ENCODE measurements around the gene TAF6L. TPM values are rescaled to one million over a fixed set of nuclear protein-coding genes. Genes with fewer than 3 reads are reported as not detected.
A peak's percentile ranks its signal among the peaks of the same experiment; 100 is the strongest.

Gene TAF6L
- total and polyA plus RNA-seq, 9 of the 15 experiments (the other 6 are each of a cell fraction or from before 2014, with no cell fraction given), result 0.04 to 45.5 (median 20.8) TPM

GRCh38 chr11:62791501-62792201 is 20.5 kb downstream of the TAF6L start, which contains the start of gene TMEM223 (continued):
- peak in 1 of 3 experiments; percentile 16; a peak in 2 of 6 replicates for TF ChIP-seq CTCF (IDR thresholded peaks at IDR 0.05 in 2 of 3, conservative IDR thresholded peaks at IDR 0.05 in 1 of 3; ENCODE audit: insufficient read depth in 2 of 3, low read depth in 1 of 3, low read length in 3 of 3)
- TF ChIP-seq ZBTB7A (IDR thresholded peaks at IDR 0.05; ENCODE audit: borderline replicate concordance, control insufficient read depth, low read depth, low read length), result peak; percentile 50; the same call in 1 of the 2 replicates
- 0 out of 2 replicates have a peak, but pooled peaks have one; percentile 38 for TF ChIP-seq PHB (CRISPR knock-in tag; IDR thresholded peaks at IDR 0.05)
- peak; percentile 66 for TF ChIP-seq MXD1 (CRISPR knock-in tag; IDR thresholded peaks at IDR 0.05; ENCODE audit: borderline replicate concordance, poor library complexity, severe bottlenecking)
- peak; percentile 95 for TF ChIP-seq KDM5B (IDR thresholded peaks at IDR 0.05; ENCODE audit: insufficient replicate concordance, low read depth, low read length)
- TF ChIP-seq CBFA2T3 (IDR thresholded peaks at IDR 0.05), result no peak
- 0 out of 4 replicates have a peak, but pooled peaks of 1 of the 2 experiments have one; percentile 32 for TF ChIP-seq NONO (IDR thresholded peaks at IDR 0.05; ENCODE audit: low read depth in 2 of 2, low read length in 1 of 2)
- no peak for TF ChIP-seq ZBTB5 (IDR thresholded peaks at IDR 0.05)
- no peak for TF ChIP-seq CREB3 (tag; conservative IDR thresholded peaks at IDR 0.05; ENCODE audit: low read depth)
- TF ChIP-seq GABPB1 (CRISPR knock-in tag; IDR thresholded peaks at IDR 0.05), result peak; percentile 93
- peak; percentile 94 for TF ChIP-seq NKRF (IDR thresholded peaks at IDR 0.05; ENCODE audit: borderline replicate concordance)
- TF ChIP-seq POLR2AphosphoS5 (IDR thresholded peaks at IDR 0.05; ENCODE audit: control insufficient read depth, insufficient read depth, low read depth, low read length), result peak; percentile 81
- peak; percentile 95 for TF ChIP-seq SUPT5H (IDR thresholded peaks at IDR 0.05)
- peak; percentile 18 for TF ChIP-seq CTCFL (IDR thresholded peaks at IDR 0.05; ENCODE audit: borderline replicate concordance, insufficient read depth, low read depth, low read length, poor library complexity, severe bottlenecking)
